HG03039 (cell line): Measurements from ENCODE around the gene MFAP2.
"Not testable (repeated sequence)": the region's sequence is repeated elsewhere in the genome, so short reads cannot be mapped to it uniquely, and the experiment has no call there.

Experiments
- ATAC-seq: cut with Tn5 transposase; IDR thresholded peaks from one replicate; pipeline ENCODE4 v1.9.1; 2021; ENCODE audit warnings: mild to moderate bottlenecking, moderate library complexity; ENCODE audit not compliant: unreplicated experiment

MFAP2 gene

DNA sequence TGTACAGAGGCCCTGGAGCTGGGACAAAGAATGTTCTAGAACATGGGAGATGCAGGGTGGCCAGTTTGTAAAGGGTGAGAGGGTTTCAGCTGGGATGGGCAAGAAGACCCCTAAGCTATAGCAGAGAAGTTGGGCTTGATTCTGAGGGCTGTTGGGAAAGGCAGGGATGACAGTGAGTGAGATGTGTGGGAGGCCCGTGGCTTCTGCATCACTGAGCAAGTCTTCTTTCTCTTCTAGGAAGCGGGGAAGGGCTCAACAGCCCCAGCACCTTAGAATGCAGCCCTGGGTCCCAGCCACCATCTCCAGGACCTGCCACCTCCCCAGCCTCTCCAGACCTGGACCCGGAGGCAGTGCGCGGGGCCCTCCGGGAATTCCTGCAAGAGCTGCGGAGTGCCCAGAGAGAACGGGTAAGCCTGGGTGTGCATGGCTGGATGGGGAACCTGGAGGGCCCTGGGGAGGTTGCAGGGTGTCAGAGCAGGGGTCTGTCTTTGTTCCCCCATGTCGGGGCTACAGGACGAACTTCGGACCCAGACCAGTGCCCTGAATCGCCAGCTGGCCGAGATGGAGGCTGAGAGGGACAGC, 14.8 kb downstream of the MFAP2 start:
- ATAC-seq: no peak

DNA sequence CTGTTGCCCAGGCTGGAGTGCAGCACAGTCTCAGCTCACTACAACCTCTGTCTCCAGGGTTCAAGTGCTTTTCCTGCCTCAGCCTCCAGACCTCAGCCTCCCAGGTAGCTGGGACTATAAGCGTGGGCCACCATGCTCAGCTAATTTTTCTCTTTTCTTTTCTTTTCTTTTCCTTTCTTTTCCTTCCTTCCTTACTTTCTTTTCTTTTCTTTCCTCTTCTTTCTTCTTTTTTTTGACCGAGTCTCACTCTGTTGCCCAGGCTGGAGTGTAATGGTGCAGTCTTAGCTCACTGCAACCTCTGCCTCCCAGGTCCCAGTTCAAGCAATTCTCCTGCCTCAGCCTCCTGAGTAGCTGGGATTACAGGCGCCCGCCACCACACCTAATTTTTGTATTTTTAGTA, 16.3 kb downstream of the MFAP2 start:
- ATAC-seq: not testable (repeated sequence)

DNA sequence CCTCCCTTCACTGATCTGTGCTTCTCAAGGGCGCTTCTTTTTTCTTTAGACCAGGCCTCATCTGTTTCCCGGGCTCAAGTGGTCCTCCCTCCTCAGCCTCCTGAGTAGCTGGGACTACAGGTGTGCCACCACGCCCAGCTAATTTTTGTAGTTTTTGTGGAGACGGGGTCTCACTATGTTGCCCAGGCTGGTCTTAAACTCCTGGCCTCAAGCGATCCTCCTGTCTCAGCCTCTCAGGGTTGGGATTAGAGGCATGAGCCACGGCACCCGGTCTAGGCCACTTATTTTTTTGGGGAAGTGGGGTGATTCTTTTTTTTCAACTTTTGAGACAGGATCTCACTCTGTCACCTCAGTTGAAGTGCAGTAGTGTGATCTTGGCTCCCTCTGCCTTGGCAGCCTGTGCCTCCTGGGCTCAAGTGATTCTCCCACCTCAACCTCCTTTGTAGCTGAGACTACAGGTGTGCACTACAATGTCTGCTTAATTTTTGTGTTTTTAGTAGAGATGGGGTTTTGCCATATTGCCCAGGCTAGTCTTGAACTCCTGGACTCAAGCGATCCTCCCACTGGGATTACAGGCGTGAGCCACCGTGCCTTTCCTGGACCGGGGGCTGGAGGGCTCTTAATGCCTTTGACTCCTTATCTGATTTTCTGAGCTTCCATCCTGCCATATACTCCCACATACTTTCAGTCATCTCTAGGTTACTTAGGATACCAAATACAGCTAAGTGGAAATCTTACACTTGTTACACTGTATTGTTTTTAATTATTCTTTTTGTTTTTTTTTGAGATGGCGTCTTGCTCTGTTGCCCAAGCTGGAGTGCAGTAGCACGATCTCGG, 18.9 kb downstream of the MFAP2 start:
- no peak for ATAC-seq

DNA sequence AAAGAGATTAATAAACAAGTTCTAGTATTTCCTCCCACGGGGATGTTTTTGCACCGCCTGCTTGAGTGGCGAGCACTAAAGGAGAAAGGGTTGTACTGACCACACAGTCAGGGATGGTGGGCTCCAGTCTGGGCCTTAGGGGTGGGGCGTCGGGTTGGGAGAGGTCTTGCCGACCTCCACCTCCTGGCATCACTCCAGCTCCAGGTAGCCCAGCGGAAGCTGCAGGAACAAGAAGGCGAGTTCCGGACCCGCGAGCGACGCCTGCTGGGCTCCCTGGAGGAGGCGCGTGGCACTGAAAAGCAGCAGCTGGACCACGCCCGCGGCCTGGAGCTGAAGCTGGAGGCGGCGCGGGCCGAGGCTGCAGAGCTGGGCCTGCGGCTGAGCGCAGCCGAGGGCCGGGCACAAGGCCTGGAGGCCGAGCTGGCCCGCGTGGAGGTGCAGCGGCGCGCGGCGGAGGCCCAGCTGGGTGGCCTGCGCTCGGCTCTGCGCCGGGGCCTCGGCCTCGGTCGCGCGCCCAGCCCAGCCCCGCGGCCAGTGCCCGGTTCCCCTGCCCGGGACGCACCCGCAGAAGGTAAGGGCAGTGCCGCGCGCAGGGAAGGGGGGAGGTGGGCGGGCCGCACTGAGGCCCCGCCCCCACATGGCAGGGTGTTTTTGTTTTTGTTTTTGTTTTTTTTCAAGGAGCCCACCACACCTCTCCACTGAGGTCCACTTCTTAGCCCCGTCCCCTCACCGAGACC, 19.7 kb downstream of the MFAP2 start:
- ATAC-seq: no peak

DNA sequence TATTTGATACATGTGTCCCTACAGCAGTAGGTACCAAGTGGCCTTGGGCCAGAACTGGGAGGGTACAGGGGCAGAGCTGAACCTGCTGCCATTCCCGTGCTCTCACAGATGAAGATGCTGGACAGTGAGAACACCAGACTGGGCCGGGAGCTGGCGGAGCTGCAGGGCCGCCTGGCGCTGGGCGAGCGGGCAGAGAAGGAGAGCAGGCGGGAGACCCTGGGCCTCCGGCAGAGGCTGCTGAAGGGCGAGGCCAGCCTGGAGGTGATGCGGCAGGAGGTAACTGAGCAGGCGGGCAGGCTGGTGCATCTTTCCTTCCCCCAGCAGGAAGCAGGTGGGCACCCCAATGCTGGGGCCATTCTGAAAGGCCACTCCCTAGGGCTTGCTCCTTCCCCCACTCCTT, 21.9 kb downstream of the MFAP2 start:
- ATAC-seq: no peak

DNA sequence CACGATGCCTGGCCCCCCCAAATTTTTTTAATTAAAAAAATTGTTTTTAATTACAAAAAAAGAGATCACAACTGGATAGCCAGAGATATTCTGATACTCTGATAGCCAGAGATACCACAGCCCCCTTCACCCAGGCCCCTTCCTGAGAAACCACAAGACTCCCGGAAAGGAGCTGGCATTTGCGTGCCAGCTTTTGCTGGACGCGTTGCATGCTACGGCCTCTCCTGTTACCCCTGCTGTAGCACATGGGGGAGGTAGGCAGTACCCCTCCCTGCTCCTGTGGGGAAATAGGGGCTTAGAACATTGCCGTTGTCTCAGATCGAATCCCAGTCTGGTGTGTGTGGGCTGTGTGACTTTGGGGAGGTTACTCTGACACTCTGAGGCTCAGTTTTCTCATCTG, 22.7 kb downstream of the MFAP2 start:
- ATAC-seq: no peak

DNA sequence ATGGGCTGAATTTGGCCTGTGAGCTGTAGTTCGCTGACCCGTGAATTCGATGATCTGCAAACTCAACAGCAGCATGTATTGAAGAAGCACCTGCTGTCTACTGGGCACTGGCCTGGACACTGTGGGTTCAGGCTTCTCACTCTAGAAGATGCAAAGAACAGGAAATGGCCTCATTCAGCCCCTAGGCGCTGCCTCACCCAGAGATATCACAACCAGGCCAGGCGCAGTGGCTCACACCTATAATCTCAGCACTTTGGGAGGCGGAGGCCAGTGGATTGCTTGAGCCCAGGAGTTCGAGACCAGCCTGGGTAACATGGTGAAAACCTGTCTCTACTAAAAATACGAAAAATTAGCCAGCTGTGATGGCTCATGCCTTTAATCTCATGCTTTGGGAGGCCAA, 23.6 kb downstream of the MFAP2 start:
- ATAC-seq: no peak

DNA sequence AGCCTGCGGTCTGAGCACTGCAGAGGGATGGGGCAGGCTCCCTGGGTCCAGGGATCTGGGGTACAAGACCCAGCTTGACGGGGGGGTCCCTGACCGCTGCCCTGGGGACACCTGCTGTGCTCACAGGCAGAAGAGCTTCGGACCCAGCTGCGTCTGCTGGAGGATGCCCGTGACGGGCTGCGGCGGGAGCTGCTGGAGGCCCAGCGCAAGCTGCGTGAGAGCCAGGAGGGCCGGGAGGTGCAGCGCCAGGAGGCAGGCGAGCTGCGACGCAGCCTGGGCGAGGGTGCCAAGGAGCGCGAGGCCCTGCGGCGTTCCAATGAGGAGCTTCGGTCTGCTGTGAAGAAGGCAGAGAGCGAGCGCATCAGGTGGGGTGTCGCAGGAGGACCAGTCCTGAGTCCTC, 25.2 kb downstream of the MFAP2 start:
- no peak for ATAC-seq

DNA sequence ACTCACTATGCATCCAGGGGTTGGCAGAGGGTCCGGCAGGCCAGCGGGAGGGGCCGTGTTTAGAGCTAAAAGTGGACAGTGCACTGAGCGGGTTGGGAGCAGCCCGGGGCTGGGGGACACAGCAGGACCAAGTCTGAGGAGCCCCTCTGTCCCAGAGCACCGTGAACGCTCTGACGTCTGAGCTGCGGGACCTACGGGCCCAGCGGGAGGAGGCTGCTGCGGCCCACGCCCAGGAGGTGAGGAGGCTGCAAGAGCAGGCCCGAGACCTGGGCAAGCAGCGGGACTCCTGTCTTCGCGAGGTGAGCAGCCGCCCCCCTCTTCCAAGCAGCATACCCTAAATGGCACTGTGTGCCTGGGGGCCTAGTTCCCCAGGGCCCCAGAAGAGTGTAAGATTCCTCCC, 25.8 kb downstream of the MFAP2 start:
- ATAC-seq: no peak

DNA sequence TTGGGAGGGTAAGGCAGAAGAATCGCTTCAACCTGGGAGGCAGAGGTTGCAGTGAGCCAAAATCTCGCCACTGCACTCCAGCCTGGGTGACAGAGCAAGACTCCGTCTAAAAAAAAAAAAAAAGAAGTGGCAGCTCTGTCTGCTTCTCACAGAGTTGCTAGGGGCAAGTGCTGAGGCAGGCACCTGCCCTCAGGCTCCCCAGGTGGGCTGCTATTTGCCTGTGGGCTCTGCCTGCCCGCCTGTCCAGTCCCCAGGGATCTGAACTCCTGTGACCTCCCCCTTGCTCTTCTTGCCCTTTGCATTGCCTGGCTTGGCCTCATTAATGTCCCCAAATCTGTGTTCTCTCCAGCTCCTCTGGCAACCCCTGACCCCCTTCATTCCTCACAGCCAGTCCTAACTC, 28.0 kb downstream of the MFAP2 start:
- ATAC-seq: not testable (repeated sequence)

DNA sequence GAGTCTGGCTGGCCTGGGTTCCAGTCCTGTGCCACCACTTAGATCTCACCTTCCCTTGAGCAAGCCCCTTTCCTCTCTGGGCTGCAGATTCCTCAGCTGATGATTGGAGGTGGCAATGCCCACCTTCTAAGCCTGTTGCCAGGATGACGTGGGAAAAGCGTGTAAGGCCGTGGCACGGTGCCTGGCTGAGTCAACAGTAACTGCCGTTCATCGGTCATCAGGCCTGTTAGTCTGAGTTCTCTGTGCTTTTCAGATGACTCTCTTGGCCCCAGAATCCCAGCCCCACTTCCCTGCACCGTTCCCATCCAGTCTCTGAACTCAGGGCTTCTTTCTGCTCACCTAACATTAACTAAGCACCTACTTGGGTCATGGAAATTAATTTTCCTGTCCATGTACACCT, 31.4 kb downstream of the MFAP2 start:
- not testable (repeated sequence) for ATAC-seq

DNA sequence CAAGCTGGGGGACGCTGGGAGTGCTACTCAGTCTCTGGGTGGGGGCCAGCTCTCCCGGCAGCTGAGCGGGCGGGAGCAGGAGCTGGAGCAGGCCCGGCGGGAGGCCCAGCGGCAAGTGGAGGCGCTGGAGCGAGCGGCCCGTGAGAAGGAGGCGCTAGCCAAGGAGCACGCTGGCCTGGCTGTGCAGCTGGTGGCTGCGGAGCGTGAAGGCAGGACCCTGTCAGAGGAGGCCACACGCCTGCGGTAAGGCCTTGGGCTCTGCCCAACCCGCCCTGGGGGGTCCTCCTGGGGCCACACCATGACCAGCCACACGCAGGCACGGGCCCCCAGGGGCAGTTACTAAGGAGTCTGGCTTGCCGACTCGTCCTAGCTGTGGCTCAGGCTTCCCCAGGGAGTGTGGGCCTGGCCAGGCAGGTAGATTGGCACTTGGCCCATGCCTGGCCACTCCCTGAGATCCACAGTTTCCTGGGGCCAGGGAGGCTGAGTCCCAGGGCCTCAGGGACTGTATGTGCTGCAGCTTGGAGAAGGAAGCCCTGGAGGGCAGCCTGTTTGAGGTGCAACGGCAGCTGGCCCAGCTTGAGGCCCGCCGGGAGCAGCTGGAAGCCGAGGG, 32.0 kb downstream of the MFAP2 start:
- ATAC-seq: not testable (repeated sequence)

DNA sequence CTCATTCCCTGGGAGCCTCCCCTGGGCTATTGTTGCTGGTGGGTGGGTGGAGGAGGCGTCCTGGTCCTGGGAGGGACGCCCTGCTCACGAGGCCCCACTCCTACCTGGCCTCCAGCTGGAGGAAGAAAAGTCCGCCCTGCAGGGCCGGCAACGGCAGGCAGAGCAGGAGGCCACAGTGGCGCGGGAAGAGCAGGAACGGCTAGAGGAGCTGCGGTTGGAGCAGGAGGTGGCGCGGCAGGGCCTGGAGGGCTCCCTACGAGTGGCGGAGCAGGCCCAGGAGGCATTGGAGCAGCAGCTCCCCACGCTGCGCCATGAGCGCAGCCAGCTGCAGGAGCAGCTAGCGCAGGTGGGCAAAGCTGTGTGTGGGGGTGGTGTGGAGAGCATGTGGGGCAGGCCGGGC, 33.8 kb downstream of the MFAP2 start:
- ATAC-seq: no peak

DNA sequence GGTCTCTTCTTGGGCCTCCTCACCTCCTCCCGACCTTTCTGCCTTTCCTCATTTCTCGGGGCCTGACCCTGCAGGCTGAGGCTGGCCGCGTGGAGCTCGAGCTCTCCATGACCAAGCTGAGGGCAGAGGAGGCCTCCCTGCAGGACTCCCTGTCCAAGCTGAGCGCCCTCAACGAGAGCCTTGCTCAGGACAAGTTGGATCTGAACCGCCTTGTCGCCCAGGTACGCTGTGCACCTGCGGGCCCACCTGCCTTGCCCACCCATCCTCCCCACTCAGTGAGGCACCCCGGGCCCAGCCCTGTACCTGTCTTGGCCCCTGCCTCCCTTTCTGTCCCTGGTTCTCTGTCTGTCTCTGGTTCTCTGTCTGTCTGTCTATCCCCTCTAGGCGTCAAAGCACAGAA, 34.2 kb downstream of the MFAP2 start:
- not testable (repeated sequence) for ATAC-seq

DNA sequence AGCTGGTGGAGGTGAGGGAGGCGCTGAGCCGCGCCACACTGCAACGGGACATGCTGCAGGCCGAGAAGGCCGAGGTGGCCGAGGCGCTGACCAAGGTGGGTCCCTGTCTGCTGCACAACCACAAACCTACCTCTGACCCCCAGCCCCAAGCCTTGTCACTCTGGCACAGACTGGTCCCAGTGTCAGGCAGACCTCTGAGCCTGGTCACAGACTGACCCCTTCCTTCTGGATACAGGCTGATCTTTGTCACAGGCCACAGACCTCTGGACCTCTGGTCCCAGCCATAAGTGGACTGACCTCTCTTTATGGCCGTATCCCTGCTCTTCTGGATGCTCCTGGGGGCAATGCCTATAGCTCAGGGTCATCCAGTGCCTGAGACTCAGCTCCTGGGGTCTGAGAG, 34.9 kb downstream of the MFAP2 start:
- ATAC-seq: not testable (repeated sequence)

DNA sequence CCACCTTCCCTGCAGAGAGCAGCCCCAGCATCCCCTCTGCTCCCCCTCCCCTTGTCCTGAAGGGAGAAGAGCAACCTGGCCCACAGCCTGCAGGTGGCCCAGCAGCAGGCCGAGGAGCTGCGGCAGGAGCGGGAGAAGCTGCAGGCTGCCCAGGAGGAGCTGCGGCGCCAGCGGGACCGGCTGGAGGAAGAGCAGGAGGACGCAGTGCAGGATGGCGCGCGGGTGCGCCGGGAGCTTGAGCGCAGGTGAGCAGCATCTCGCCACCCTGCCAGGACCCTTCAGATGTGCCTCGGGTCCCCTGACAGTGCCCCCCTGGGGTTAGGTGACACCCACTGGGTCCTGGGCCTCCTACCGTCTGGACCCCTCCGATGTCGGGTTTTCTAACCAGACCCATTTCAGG, 36.4 kb downstream of the MFAP2 start:
- ATAC-seq: no peak

DNA sequence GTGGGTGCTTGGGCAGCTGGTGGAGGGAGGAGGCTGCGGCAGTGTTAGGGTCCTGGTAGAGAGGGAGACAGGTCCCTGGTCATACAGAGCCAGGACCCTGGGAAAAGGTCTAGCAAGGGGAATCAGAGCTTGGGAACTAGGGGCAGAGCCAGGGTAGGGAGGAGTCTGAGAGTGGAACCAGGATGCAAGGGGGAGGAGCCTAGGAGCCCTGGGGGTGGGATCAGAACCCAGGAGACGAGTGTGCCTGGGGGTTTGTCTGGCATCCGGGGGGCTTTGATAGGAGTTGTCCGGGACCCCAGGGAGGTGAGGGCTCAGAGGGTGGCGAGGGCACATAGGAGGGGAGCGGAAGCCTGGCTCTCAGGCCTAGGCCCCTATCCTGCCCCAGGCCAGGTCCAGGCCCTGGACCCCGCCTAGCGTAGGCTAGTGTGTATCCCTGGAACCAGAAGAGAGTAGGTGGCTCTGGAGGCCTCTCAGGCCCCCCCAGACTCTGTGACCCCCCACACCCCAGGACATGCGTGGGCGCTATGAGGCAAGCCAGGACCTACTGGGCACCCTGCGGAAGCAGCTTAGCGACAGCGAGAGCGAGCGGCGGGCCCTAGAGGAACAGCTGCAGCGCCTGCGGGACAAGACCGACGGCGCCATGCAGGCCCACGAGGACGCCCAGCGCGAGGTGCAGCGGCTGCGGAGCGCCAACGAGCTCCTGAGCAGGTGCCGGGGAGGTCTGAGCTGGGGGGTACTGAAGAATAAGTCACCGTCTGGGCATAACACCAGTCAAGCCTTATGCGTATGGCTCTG, 40.8 kb downstream of the MFAP2 start:
- ATAC-seq: not testable (repeated sequence)

DNA sequence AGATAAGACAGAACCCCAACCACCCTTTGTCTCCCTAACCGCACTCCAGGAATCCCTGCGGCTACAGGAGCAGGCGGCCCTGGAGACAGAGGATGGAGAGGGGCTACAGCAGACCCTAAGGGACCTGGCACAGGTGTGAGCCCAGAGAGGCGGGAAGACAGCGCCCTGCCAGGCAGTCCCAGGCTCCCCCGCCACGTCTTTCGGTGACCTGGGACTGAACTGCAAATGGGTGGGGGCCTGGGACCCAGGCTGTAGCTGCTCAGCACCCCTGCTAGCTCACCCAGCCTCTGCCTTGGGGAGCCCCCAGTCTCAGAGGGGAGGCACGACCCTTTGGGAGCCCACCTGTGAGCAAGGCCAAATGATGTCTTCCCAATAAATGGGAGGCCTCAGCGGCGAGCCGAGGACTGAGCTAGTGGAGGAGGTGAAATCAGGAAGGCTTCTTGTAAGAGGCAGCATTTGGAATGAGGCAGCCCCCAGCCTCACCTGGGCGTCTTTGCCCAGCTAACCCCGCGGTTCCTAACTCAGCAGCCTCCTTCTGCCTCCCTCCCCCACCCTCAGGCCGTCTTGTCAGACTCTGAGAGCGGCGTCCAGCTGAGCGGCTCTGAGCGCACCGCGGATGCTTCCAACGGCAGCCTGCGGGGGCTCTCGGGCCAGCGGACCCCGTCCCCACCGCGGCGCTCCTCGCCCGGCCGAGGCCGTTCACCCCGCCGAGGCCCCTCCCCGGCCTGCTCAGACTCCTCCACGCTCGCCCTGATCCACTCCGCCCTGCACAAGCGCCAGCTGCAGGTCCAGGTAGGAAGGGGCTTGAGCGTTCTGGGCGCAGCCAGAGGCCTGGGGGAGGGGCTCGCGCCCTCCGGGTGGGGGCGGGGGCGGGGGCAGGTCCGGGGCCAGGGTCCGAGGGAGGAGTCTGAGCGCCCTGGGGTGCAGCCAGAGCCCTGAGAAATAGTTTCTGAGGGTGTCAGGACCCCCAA, 41.8 kb downstream of the MFAP2 start:
- no peak for ATAC-seq

DNA sequence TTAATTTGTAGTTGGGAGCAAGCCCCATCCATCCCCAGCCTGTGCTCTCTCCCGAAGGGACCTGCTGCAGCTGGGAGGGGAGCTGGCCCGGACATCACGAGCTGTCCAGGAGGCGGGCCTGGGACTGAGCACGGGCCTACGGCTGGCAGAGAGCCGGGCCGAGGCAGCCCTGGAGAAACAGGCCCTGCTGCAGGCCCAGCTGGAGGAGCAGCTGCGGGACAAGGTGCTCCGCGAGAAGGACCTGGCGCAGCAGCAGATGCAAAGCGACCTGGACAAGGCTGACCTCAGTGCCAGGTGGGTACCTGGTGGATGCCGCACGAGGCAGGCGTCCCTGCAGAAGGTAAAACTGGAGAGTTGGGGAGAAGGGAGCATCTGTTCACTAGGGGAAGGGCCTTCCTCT, 43.8 kb downstream of the MFAP2 start:
- ATAC-seq: not testable (repeated sequence)

DNA sequence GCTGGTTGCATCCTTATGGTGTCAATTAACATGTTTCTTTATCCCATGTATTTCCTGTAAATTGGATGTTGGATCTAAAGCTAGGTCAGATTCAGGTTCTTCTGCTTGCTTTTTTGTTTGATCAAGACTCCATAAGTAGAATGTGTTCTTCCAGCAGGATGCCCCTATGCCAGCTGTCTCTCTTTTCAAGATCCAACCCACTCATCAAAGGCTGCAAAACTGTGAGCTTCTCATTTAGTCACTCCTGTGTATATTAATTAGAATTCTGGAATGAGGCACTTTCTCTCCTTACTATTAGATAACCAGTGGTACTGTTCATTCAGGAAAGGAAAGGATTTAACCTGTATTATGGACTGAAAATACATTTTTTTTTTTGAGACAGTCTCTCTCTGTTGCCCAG, 46.5 kb downstream of the MFAP2 start:
- not testable (repeated sequence) for ATAC-seq
